GM12801 (cell line): ENCODE data around the gene SAMD4B.

Source experiments
- TF ChIP-seq, protein P1 (sequence below): IDR thresholded peaks from one replicate; pipeline ENCODE4 v1.5.1; 2011; ENCODE audit warnings: control low read depth; ENCODE audit not compliant: insufficient read length; ENCODE audit errors: extremely low read depth

The SAMD4B gene

GRCh38 chr19:39420769-39421168 is 78.5 kb downstream of the SAMD4B start:
- TF ChIP-seq, protein P1, sequence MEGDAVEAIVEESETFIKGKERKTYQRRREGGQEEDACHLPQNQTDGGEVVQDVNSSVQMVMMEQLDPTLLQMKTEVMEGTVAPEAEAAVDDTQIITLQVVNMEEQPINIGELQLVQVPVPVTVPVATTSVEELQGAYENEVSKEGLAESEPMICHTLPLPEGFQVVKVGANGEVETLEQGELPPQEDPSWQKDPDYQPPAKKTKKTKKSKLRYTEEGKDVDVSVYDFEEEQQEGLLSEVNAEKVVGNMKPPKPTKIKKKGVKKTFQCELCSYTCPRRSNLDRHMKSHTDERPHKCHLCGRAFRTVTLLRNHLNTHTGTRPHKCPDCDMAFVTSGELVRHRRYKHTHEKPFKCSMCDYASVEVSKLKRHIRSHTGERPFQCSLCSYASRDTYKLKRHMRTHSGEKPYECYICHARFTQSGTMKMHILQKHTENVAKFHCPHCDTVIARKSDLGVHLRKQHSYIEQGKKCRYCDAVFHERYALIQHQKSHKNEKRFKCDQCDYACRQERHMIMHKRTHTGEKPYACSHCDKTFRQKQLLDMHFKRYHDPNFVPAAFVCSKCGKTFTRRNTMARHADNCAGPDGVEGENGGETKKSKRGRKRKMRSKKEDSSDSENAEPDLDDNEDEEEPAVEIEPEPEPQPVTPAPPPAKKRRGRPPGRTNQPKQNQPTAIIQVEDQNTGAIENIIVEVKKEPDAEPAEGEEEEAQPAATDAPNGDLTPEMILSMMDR, result no peak

GRCh38 chr19:39422020-39422419 is 79.8 kb downstream of the SAMD4B start:
- TF ChIP-seq, protein P1, result no peak

GRCh38 chr19:39423258-39424086 is 81.3 kb downstream of the SAMD4B start:
- TF ChIP-seq, protein P1, result no peak

DNA sequence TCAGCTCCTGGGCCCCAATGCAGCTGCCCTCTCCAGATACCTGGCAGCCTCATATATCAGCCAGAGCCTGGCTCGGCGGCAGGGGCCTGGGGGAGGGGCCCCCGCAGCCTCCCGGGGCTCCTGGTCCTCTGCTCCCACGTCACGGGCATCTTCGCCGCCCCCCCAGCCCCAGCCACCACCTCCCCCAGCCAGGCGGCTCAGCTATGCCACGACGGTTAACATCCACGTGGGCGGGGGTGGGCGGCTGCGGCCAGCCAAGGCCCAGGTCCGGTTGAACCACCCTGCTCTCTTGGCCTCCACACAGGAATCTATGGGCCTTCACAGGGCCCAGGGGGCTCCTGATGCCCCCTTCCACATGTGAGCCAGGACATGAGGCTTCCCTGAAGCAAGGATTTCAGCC is 82.7 kb downstream of the SAMD4B start:
- TF ChIP-seq, protein P1, result no peak

DNA sequence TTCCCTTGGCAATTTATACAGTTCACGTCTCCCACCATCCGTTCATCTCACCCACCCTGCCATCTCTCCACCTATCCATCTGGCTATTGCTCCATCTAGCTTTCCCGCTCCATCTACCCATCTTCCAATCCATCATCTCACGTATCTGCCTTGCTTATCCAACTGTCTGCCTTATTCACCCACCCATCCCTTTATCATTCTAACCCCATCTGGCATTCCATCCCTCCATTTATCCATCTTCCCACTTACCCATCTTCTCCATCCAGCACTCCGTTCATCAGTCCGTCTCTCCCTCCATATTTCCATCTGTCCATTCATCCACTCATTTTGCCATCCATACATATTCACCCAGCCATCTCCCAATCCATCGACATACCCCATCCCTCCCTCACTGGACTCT is 83.5 kb downstream of the SAMD4B start:
- TF ChIP-seq, protein P1, result no peak

- TF ChIP-seq, protein P1, result no peak
Measured at GRCh38 chr19:39426170-39426569, 83.9 kb downstream of the SAMD4B start.

DNA sequence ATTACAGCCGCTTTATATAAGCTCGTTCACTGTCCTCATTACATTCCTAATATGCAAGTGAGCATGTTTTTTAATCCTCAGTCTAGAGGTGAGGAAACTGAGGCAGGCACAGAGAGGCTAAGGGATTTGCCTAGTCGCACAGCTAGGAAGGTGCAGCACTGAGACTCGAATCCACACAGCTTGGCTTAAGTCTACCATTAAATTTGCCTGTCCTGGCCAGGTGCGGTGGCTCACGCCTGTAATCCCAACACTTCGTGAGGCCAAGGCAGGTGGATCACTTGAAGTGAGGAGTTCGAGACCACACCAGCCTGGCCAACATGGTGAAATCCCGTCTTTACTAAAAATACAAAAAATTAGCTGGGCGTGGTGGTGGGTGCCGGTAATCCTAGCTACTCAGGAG is 85.5 kb downstream of the SAMD4B start:
- TF ChIP-seq, protein P1, result no peak
